NT2/D1 (cell line): ENCODE measurements around the gene ENPEP.

Experiments used
- SUZ12 ChIP-seq: IDR thresholded peaks from 2 replicates; pipeline ENCODE4 v1.6.1; 2011; ENCODE audit not compliant: insufficient read length, insufficient read depth; ENCODE audit errors: extremely low read depth
- YY1 ChIP-seq: IDR thresholded peaks from 2 replicates; pipeline ENCODE4 v1.6.1; 2011; ENCODE audit not compliant: insufficient read length, insufficient read depth
- ZNF274 ChIP-seq: IDR thresholded peaks from 2 replicates; pipeline ENCODE4 v1.6.1; 2011; ENCODE audit warnings: mild to moderate bottlenecking, low read depth, low read length

DNA sequence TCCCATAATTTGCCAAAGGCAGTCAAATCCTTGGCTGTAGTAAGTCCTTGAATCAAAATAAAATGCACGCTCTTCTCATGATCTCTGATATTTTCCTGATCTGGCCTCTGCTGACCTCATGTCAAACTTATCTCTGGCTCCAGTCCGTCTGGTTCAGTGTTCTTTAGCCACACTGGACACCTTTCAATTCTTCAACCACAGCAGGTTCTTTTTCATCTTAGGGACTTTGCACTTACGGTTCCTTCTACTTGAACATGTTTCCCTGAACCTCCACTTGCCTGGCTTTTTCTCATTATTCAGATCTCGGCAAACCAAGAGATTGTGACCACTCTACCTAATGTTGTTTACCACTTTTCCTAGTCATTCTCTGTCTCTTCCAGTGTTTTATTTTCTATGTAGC lies 10.3 kb downstream of the ENPEP start:
- no peak for TF ChIP-seq ZNF274
- no peak for TF ChIP-seq YY1
- TF ChIP-seq SUZ12, result no peak
